Esophagus squamous epithelium (tissue), 4 donors: ENCODE results near the gene CCDC90B.

Experiments
- CTCF ChIP-seq, 6 experiments: fragments of 450-650 bp in 4 of 6; fragments of 200-600 bp in 2 of 6; sonication (generic) in 2 of 6; IDR thresholded peaks; one replicate each; pipeline ENCODE4 v1.5.1; 2016 to 2019; ENCODE audit warnings: antibody characterized with exemption in 6 of 6, mild to moderate bottlenecking in 4 of 6, moderate library complexity in 4 of 6
- POLR2A ChIP-seq, 4 donors: fragments of 450-650 bp; IDR thresholded peaks; one replicate each; pipeline ENCODE4 v1.6.1; 2017; ENCODE audit warnings: antibody characterized with exemption in 4 of 4, mild to moderate bottlenecking in 4 of 4, moderate library complexity in 3 of 4

- no peak for TF ChIP-seq CTCF (IDR thresholded peaks at IDR 0.05)
- no peak for TF ChIP-seq POLR2A (IDR thresholded peaks at IDR 0.05)
Measured at GRCh38 chr11:83252266-83252665, 33.9 kb downstream of the CCDC90B start.
